Duodenal mucosa (tissue), 2 donors: ENCODE results near the gene OR2F2.

Experiments used
- H3K27ac ChIP-seq: one replicate; pipeline ENCODE4 v1.7.0; 2013; ENCODE audit warnings: low read depth, low read length
- H3K27me3 ChIP-seq, 2 donors: one replicate each; pipeline ENCODE4 v1.7.0; 2013; ENCODE audit warnings: low read length in 2 of 2, control low read depth in 1 of 2; ENCODE audit not compliant: insufficient read depth in 2 of 2, control insufficient read depth in 1 of 2
- H3K36me3 ChIP-seq, 2 donors: one replicate each; pipeline ENCODE4 v1.7.0; 2013; ENCODE audit warnings: low read length in 2 of 2, control low read depth in 1 of 2; ENCODE audit not compliant: insufficient read depth in 2 of 2, control insufficient read depth in 1 of 2
- H3K4me1 ChIP-seq, 2 donors: one replicate each; pipeline ENCODE4 v1.7.0; 2013; ENCODE audit warnings: low read length in 2 of 2, control low read depth in 1 of 2; ENCODE audit not compliant: insufficient read depth in 2 of 2, control insufficient read depth in 1 of 2
- H3K4me3 ChIP-seq, 2 donors: one replicate each; pipeline ENCODE4 v1.7.0; 2013; ENCODE audit warnings: low read length in 2 of 2, low read depth in 1 of 2
- H3K9ac ChIP-seq, 2 donors: one replicate each; pipeline ENCODE4 v1.7.0; 2013; ENCODE audit warnings: low read length in 2 of 2, low read depth in 1 of 2
- H3K9me3 ChIP-seq, 2 donors: one replicate each; pipeline ENCODE4 v1.7.0; 2013; ENCODE audit warnings: low read length in 2 of 2, control low read depth in 1 of 2; ENCODE audit not compliant: control insufficient read depth in 1 of 2

Gene OR2F2

GRCh38 chr7:143934526-143935325 is at the start of gene OR2F2:
Gene OR2F2, plus strand, starts transcription at chr7:143935233. Its CDS starts 0 bp downstream, at chr7:143935233.
- no peak within 1 kb of the TSS for H3K9ac ChIP-seq
- H3K4me3 ChIP-seq, result no peak within 1 kb of the TSS
- H3K9me3 ChIP-seq, result no peaks in the 10 kb centered on the region
- no peaks in the 10 kb centered on the region for H3K36me3 ChIP-seq
- no peak within 1 kb of the TSS for H3K27ac ChIP-seq
- no peaks in the 10 kb centered on the region for H3K27me3 ChIP-seq
- H3K4me1 ChIP-seq, result no peaks in the 10 kb centered on the region

- peaks cover 0 to 10% of the 10 kb centered on the region in 2 donors for H3K4me1 ChIP-seq
- H3K9me3 ChIP-seq, result no peaks in the 10 kb centered on the region
- H3K27ac ChIP-seq, result no peak overlapping the region
- no peaks in the 10 kb centered on the region for H3K36me3 ChIP-seq
- H3K4me3 ChIP-seq, result no peak overlapping the region
- H3K27me3 ChIP-seq, result no peaks in the 10 kb centered on the region
- no peak overlapping the region for H3K9ac ChIP-seq
These were observed 49.1 kb upstream of the OR2F2 start for GRCh38 chr7:143885951-143886350.

GRCh38 chr7:143886826-143887477 is 48.1 kb upstream of the OR2F2 start:
- Histone ChIP-seq H3K36me3 (no peaks in the 10 kb centered on the region), H3K9me3 (no peaks in the 10 kb centered on the region), H3K4me1 (peaks cover 0 to 11% of the 10 kb centered on the region in 2 donors), H3K27ac (no peak overlapping the region), H3K4me3 (no peak overlapping the region), H3K27me3 (no peaks in the 10 kb centered on the region), H3K9ac (no peak overlapping the region)

GRCh38 chr7:143889068-143889467 is 46.0 kb upstream of the OR2F2 start:
- Histone ChIP-seq H3K9ac (no peak overlapping the region), H3K36me3 (no peaks in the 10 kb centered on the region), H3K9me3 (no peaks in the 10 kb centered on the region), H3K27me3 (no peaks in the 10 kb centered on the region), H3K4me3 (no peak overlapping the region), H3K4me1 (peaks cover 0 to 7% of the 10 kb centered on the region in 2 donors), H3K27ac (no peak overlapping the region)

GRCh38 chr7:143890558-143890957 is 44.5 kb upstream of the OR2F2 start:
- Histone ChIP-seq H3K27me3 (no peaks in the 10 kb centered on the region), H3K27ac (no peak overlapping the region), H3K9me3 (no peaks in the 10 kb centered on the region), H3K36me3 (no peaks in the 10 kb centered on the region), H3K4me1 (peaks cover 0 to 7% of the 10 kb centered on the region in 2 donors), H3K4me3 (no peak overlapping the region), H3K9ac (no peak overlapping the region)

- no peaks in the 10 kb centered on the region for H3K27me3 ChIP-seq
- no peak overlapping the region for H3K4me3 ChIP-seq
- no peaks in the 10 kb centered on the region for H3K9me3 ChIP-seq
- H3K4me1 ChIP-seq, result peaks cover 0 to 7% of the 10 kb centered on the region in 2 donors
- H3K27ac ChIP-seq, result no peak overlapping the region
- no peak overlapping the region for H3K9ac ChIP-seq
- no peaks in the 10 kb centered on the region for H3K36me3 ChIP-seq
These were observed 43.6 kb upstream of the OR2F2 start for GRCh38 chr7:143891457-143891856.

- Histone ChIP-seq H3K4me3 (no peak overlapping the region), H3K9ac (no peak overlapping the region), H3K36me3 (no peaks in the 10 kb centered on the region), H3K9me3 (no peaks in the 10 kb centered on the region), H3K4me1 (peaks cover 0 to 7% of the 10 kb centered on the region in 2 donors), H3K27me3 (no peaks in the 10 kb centered on the region), H3K27ac (no peak overlapping the region)
These were observed 42.3 kb upstream of the OR2F2 start for GRCh38 chr7:143892527-143893300.

GRCh38 chr7:143896667-143897066 is 38.4 kb upstream of the OR2F2 start:
- H3K4me1 ChIP-seq, result peaks cover 11 to 12% of the 10 kb centered on the region in 2 donors
- no peaks in the 10 kb centered on the region for H3K36me3 ChIP-seq
- no peak overlapping the region for H3K9ac ChIP-seq
- peaks cover 0 to 3% of the 10 kb centered on the region in 2 donors for H3K9me3 ChIP-seq
- H3K27ac ChIP-seq, result no peak overlapping the region
- no peaks in the 10 kb centered on the region for H3K27me3 ChIP-seq
- no peak overlapping the region for H3K4me3 ChIP-seq

- H3K9ac ChIP-seq, result no peak overlapping the region
- peaks cover 11 to 12% of the 10 kb centered on the region in 2 donors for H3K4me1 ChIP-seq
- H3K27ac ChIP-seq, result no peak overlapping the region
- H3K27me3 ChIP-seq, result no peaks in the 10 kb centered on the region
- no peak overlapping the region for H3K4me3 ChIP-seq
- peaks cover 0 to 3% of the 10 kb centered on the region in 2 donors for H3K9me3 ChIP-seq
- H3K36me3 ChIP-seq, result no peaks in the 10 kb centered on the region
These were observed 36.2 kb upstream of the OR2F2 start for GRCh38 chr7:143898810-143899209.
